GM18508 (cell line): ENCODE results near the gene KIF21A.
A peak's percentile ranks its signal among the peaks of the same experiment; 100 is the strongest.
"Not testable (repeated sequence)": the region's sequence is repeated elsewhere in the genome, so short reads cannot be mapped to it uniquely, and the experiment has no call there.

Experiments
- ATAC-seq: cut with Tn5 transposase; IDR thresholded peaks from one replicate; pipeline ENCODE4 v1.9.1; 2021; ENCODE audit warnings: moderate number of reproducible peaks; ENCODE audit not compliant: insufficient read depth, unreplicated experiment

Gene KIF21A

DNA sequence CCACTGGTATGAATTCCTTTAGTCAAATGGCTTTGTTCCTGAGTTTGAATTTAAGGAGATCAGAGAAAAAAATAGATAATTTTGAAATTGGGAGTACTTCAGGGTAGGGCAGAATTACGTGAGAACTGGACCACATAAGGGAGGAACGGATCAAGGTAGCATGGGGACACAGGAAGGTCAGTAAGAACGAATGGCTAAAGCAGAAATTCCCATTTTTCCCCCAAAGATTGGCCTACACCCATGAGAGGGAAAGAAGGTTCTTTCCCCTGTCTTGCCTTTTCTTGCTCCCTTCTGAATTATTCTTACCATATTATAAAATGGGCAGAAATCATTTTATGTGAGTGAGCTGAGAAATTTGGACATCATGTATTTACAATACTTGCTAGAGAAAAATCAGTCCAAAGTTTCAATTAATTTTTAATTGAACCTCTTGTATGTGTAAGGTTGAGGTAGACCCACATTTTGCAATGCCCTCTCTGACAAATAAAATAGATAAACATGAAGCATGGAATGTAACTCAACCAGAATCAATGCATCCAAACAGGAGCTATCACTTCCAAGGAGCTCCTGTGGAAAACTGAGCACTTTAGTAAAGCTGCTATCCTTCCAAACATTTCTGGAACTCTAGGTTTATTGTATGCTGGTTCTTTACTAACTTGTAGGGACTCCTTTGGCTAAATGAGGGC lies 93.8 kb downstream of the KIF21A start:
- ATAC-seq = no peak

DNA sequence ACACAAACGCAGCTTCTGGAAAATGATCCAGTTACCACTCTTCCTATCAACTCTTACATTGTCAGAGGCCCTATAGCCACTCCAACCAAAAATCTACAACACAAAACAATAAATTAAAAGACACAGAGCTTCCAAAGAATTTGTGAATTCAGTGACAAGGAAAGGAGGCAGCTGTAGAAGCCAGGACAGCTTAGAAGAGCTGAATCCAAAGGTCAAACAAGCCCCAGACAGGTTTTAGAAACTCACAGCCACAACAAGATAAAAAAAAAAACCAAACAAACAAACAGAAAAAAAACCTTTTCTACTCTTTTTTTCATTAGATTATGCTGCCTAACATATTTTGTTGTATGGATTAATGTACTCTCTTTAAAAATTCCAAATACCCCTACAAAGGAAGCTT lies 94.4 kb downstream of the KIF21A start:
- ATAC-seq = no peak

DNA sequence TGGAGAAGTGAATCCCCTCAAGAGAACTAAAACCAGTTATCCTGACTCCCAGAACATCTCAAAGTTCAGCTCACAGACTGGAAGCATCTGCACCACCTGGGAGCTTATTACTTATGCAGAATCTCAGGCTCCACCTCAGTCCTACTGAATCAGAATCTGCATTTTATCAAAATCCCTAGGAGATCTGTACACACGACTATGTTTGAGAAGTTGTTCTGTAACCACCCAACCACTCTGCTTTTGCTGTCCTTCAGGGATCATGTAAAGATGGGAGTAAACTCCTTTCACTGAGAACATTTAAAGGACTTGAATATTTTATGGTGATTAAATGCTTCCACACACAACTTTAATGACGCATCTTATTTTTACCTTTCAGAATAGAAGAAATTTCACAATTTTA lies 98.0 kb downstream of the KIF21A start:
- no peak for ATAC-seq

DNA sequence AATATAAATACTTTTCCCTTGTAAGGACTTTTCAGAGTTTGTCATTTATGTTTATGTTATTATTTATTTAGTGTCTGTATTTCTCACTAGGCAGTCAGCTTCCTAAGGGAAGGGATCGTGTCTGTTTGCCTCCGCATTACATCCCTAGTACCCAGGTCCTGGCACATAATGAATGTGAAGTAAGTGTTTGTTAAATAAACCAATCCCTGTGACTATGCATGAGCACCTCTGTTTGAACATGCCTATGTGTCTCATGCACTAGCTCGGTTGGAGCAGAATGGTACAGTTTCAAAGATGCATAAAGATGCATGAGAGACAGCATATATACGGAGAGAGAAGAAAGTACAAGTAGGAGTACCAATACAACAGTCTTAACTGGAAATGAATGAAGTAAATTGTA lies 99.3 kb downstream of the KIF21A start:
- no peak for ATAC-seq

DNA sequence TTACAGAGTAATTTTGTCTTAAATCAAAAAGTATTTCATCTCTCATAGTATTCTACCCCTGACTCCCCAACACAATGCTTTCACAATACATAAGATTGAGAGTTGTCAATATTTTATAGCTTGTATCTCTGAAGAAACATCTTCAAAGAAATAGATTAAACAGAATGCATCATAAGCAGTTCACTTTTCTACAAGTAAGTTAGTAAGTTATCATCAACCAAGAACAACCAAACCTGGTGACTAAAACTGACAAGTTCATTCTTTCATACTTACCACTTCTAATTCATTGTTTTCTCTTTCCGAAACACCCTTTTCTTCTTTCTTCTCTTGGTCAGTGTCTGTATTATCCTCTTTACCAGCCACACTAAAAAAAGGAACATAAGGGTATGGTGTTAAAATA lies 101.2 kb downstream of the KIF21A start:
- ATAC-seq = no peak

DNA sequence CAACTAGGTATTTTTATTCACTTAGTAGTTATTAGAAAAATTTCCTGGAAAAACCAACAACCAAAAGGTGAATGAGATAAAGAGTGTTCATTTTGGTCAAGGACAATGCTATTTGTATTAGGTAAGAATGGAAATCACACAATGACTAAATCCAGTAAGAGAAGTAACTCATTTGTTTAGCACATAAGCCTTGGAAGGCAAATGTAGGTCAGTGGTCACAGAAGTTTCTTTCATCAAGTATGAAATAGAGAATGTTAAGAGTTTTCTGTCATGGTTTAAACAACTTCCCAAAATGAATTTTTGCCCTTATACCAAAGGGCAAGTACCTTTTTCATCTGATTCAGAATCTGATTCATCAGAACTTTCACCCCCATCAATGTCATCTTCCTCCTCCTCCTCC lies 101.7 kb downstream of the KIF21A start:
- ATAC-seq = peak; percentile 41

DNA sequence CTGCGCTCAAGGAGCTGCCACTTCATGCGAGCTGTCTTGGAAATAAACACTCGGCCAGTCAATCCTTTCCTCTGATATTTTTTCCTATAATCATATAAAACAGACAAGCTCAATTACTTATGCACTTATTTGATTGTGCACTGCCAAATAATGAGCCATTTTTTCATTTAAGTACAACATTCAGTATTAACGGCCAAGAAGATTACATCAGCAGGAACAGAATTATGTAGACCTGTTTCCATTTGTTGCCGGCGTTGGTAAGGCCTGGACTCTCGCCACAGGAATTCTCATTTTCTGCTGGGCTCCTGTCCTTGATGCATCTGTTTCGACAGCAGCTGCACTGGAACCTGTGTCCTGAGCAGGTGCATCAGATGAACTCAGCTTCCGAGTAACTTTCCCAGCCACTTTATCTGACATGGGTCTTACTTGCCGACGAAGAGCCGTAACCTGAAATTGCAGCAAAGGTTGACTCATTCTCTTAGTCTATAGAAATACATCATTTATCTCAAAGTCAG lies 110.2 kb downstream of the KIF21A start:
- ATAC-seq = no peak

DNA sequence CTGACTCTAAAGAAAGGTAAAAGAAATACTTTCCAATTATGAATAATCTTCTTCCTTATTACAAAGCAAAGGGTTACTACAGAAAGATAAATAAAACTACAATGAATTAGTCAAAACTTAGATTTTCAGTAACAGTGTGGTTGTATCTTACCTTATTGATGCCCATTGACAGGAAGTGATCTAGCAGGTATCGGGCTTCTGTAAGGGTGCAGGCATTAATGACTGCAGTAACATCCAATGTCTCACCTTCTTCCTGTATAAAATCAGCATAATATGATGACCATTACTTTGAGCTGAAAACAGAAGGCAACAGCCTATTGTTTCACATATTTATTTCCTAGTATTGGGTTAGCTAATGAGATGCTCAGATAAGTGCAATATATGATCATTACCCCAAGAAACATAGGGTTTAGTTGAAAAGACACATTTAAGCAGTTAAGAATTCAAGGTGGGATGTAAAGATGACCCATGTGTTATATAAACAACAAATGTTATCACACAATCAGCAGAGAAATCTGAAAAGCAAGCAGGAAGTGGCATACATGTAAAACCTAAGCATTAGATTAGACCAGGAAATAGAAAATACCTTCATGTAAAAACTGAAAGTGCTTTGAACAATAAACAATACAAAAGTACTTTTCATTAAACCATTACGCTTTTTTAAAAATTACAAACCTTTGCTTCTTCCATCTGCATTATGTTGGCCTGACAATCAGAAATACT lies 111.2 kb downstream of the KIF21A start:
- ATAC-seq = no peak

DNA sequence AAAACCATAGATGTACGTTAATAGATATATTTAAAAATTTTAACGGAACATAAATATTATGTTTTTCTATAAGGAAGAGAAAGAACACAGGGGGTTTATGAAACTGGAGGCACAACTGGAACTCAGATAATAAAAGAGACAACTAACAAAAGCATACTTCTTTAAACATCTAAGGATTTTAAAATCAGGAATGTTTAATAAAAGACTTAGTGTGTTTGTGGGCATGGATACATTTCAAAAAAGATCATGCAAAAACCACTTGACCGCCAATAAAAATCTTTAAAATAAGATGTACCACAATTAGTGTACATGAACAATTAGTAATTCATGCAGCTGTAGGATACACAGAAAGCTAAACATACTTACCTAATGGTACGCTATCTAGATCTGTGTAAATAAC lies 113.0 kb downstream of the KIF21A start:
- ATAC-seq = no peak

DNA sequence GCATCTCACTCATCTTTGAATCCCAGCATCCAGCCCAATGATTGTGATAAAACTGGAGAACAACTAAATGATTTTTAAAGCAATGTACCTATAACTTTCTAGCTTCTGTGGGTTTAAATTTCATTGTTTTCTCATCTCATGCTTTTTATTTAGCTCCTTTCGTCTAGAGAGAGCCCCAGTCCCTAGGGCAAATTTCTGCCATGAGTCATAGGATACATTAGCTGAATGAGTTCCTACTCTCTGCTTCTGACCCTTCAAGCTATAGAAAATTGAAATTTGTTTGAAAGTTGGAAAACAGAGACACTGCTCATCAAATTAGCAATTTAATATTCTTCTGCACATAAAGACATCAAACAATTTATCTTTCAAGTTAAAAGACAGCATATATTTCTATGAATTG lies 113.9 kb downstream of the KIF21A start:
- no peak for ATAC-seq

DNA sequence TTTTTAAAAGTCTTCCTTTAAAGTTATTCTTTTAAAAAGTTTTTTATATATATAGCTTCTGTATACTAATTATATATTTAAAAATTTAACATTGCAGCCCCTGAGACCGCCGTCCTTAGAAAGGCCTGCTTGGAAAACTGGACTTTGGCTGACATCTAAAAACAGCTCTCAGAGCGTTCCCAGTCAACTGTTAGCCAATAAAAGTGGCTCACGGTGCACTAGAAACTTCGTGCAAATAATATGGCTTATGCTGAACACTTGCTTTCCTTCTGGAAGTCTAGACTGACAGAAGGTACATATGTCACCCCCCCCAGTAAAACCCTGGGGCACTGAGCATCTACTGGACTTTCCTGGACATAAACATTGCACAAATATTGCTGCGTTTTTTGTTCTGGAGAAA lies 115.0 kb downstream of the KIF21A start:
- ATAC-seq = no peak

DNA sequence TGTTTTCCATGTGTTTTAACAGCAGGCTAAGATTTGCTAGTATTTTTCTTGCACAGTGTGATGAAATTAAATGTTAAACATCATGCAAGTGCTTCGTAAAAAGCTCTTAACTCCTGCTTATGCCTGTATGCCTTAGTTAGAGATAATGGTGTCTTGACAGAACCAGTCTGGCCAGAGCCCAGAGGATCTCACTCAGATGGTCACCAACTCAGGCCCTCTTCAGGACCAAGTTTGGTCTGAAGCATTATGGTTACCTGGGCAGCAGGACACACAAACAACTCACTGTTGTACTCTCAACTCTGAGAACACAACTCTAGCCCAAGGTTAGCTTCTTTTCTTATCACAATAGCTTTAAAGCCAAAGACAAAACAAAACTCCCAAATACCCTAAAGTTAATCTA lies 115.4 kb downstream of the KIF21A start:
- ATAC-seq = no peak

DNA sequence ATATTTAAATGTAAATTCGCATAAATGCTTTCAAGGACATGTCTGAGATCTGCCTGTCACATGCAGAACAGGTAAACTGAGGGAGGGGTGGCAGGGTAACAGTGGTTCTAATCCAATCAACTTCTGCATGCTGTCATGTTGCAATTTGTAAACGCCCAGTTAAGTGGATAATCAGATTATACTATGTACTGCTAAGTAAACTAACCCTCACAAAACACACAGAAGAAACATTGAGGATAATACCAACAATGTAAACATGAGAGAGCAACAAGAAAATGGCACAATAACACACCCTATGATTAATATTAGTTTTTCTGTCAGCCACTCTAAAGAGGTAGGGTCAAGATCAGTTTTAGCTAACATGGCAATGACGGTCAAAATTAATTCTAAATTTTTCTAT lies 123.7 kb downstream of the KIF21A start:
- no peak for ATAC-seq

DNA sequence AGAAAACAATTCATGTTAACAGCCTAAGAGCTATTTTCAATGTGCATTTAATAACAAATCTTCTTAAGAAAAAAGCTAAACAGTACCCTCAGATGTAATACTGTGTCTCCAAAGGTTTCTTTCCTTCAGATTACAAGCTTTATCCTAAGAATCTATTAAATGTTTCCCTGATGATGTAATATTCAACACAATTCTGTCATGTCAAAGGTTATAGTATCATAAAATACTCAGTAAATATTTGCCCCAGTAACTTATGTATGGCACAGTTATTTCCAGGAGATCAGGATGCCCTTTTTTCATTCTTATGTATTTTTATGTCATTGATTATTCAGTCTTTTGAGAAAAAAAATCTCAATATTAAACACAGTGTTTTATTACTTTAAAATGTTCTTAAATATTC lies 128.4 kb downstream of the KIF21A start:
- ATAC-seq = no peak

DNA sequence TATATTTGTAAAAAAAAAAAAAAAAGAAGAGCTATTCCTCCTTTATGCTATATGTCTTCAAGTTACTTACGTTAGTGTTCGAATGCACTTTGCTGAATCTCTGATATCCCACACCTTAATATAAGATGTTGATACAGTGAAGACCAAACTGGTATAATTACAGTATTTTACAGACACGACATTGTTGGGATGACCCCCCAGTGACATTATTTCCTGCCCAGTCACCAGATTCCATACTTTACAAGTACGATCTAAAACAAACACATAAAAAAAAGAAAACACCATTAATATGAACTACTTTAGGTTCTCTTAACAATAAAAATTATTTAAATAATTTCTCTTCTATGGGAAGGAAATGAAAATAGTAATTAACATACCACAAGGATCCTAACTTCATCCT lies 133.4 kb downstream of the KIF21A start:
- ATAC-seq = no peak

DNA sequence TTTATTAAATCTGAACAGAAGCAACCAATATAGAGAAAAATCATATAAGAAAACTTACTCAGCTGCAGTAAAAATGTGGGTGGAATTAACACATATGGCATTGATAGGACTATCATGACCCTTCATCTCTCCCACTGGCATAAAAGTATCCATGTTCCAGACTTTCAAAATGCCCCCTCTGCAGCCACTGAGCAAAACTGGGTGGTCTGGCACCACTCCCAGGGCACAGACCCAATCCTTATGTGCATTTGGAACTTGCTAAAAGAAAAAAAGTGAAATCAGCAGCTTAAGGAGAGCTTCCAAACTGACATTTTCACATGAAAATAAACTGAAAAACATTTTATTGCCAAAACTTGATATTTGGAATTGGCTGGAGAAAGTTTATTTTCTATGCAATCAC lies 141.5 kb downstream of the KIF21A start:
- ATAC-seq = no peak

DNA sequence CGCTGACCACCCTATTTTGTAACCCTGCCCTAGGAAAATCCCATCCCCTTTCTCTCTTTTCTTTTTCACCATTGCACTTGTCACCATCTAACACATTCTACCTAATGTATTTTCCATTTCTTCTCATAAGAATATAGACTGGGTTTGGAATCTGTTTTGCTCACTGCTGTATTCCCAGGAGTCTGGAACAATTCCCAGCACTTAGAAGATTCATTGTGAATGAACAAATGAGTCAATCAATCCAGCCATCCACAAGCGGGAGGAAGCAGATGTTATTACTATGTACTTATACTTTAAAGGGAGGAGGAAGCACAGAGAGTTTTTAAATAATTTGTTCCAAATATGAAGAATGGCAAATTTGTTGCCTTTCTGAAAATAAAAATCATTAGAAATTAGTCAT lies 142.1 kb downstream of the KIF21A start:
- no peak for ATAC-seq

DNA sequence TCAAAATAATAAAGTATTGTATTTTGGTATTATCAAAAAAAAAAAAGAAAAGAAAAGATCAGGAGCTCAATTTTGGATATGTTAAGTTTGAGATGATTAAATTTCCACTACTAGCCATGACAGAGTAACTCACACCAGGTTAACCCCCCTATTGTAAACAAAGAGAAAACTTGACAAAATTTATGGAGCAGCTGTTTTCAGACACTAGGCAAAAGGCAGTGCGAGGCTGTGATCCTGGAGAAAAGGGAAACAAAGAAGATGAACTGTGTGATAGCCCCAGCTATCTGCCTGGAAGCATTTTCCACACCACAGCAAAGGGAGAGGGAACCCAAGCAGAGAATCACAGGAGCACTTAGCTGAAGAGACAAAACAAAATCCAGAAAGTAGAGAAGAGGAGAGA lies 145.0 kb downstream of the KIF21A start:
- ATAC-seq = no peak

DNA sequence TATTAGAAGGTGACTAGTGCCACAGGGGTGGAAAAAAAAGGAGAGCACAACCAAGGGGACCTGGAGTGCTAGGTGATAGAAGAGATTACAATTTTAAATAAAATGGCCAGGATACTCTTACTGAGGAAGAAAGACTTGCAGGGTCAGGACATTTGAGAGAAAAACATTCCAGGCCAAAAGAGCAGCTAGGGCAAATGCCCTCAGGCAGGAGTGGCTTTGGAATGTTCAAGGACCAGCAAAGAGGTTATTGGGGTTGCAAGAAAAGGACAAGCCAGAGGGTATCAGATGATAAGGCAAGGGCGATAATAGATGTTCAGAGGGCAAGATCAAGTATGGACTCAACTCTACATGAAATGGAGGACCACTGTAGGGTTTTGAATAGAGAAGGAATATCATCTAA lies 146.4 kb downstream of the KIF21A start:
- ATAC-seq = no peak

DNA sequence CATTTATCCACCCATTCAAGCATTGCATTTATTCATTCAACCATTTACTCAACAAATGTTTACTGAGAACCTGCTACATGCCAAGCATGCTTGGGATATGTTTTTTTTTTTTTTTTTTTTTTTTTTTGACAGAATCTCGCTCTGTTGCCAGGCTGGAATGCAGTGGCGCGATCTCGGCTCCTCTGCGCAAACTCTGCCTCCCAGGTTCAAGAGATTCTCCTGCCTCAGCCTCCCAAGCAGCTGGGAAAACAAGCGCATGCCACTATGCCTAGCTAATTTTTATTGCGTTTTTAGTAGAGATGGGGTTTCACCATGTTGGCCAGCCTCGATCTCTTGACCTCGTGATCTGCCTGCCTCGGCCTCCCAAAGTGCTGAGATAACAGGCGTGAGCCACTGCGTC lies 147.3 kb downstream of the KIF21A start:
- not testable (repeated sequence) for ATAC-seq

DNA sequence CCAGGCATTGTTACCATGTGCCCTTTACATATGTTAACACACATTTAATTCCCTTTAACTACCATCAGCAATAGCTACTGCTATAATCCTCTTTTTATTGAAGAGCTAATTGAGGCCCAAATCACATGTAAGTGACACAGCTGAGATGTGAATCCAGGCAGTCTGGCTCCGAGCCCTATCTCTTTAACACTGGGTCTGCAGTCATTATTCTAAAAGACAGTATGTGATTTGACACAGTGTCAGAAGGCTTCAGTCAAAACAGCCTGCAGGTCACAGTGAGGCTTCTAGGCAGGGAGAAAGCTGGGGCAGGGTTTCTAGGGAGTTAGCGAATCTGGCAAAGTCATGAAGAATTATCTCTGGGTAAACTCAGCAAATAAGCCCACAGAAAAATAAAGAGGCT lies 148.2 kb downstream of the KIF21A start:
- no peak for ATAC-seq

DNA sequence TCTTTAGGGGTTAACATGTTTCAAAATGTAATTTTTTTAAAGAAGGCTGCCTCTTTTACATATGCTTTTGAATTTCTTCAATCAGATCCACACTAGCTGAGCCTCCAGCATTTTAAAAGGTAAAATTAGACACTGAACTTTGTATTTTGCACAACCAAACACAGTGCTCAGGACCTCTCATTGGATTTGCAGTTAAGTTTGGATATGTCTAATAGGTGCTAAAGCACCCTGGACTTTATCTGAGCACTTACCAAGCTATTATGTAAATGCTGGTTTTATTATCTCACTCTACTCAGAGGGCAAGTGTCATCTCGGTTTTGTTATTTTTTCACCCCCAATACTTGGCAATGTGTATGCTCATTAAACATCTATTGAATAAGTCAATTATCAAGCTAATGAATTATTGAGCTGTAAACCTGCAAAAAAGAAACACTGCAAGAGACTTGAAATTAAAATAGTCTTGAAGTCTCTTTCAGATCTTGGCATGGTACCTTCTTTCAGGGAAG lies 150.7 kb downstream of the KIF21A start:
- ATAC-seq = no peak
